Measurements from ENCODE around the gene SLC38A8. TPM values are rescaled to one million over a fixed set of nuclear protein-coding genes. Genes with fewer than 3 reads are reported as not detected.

SLC38A8 gene
- total and polyA plus RNA-seq, 2 donors (not counting 1 experiment from before 2014, with no cell fraction given), result not detected

DNA sequence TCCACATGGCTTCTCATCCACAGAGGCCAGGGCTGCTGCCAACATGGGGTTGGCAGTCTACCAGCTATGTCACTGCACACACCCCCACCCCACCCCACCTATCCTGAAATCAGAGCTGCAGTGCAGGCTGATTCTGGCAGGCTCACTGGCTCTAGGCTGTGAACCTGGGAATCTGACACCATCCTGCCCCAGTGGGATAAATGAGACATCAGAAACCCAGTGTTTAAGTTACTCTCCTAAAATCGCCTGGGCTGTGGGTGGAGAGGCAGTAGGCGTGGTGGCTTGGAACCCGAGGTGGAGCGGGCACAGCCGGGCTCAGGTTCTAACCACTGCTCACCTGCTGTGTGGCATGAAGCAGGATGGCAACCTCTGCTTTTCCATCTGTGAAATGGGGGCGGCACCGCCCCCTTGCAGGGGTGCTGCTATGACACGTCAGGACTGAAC is 5.6 kb downstream of the SLC38A8 start:
- Mint-ChIP-seq H3K4me1 (no peaks in the 10 kb centered on the region), H3K4me3 (no peak overlapping the region), H3K9me3 (ENCODE audit: insufficient read depth) (peaks cover 3% of the 10 kb centered on the region), H3K27ac (no peak overlapping the region), H3K27me3 (peaks cover 18% of the 10 kb centered on the region)
- Histone ChIP-seq H3K4me1 (ENCODE audit: control insufficient read depth in 2 of 2, insufficient read depth in 2 of 2, low read length in 2 of 2) (no peaks in the 10 kb centered on the region), H3K36me3 (replicated peaks in 1 of 2; ENCODE audit: control extremely low read depth in 1 of 2, control insufficient read depth in 1 of 2, extremely low read depth in 1 of 2, insufficient read depth in 2 of 2, low read length in 1 of 2) (no peaks in the 10 kb centered on the region), H2AFZ (ENCODE audit: insufficient read depth, low read depth, low read length, poor library complexity, severe bottlenecking) (no peak overlapping the region), H3K79me2 (ENCODE audit: control insufficient read depth, insufficient read depth, low read length) (no peaks in the 10 kb centered on the region), H3K4me3 (ENCODE audit: control extremely low read depth in 1 of 5, extremely low read depth in 1 of 5, insufficient read depth in 1 of 5, low read depth in 2 of 5, low read length in 4 of 5) (no peak overlapping the region), H3K9ac (ENCODE audit: low read length) (no peak overlapping the region), H3K9me3 (ENCODE audit: control extremely low read depth in 1 of 3, control insufficient read depth in 2 of 3, insufficient read depth in 1 of 3, low read length in 2 of 3) (peaks cover 0 to 11% (median 0%) of the 10 kb centered on the region in 3 donors), H3K27ac (ENCODE audit: low read length in 2 of 2) (no peak overlapping the region), H3K27me3 (replicated peaks in 1 of 4; ENCODE audit: control extremely low read depth in 1 of 4, control insufficient read depth in 3 of 4, insufficient read depth in 4 of 4, low read length in 3 of 4) (peaks cover 0 to 3% (median 0%) of the 10 kb centered on the region in 4 experiments), H3K4me2 (replicated peaks; ENCODE audit: low read depth, low read length, poor library complexity, severe bottlenecking) (no peak overlapping the region), H4K20me1 (ENCODE audit: control insufficient read depth, insufficient read depth, low read length, poor library complexity, severe bottlenecking) (no peaks in the 10 kb centered on the region)
- 82% methylated on average over 8 of the region's 8 CpGs for WGBS (ENCODE audit: insufficient coverage)
- intact Hi-C loops (cut with micrococcal nuclease), result no loop called here
- DNase-seq, result no peak
- TF ChIP-seq EZH2 (IDR thresholded peaks at IDR 0.05; ENCODE audit: borderline replicate concordance, insufficient read depth, low read depth, low read length, poor library complexity, severe bottlenecking), result no peak
- CTCF ChIA-PET, result no interaction called here
- POLR2A ChIA-PET, result no interaction called here
- no peak for ATAC-seq (ENCODE audit: low read depth)

DNA sequence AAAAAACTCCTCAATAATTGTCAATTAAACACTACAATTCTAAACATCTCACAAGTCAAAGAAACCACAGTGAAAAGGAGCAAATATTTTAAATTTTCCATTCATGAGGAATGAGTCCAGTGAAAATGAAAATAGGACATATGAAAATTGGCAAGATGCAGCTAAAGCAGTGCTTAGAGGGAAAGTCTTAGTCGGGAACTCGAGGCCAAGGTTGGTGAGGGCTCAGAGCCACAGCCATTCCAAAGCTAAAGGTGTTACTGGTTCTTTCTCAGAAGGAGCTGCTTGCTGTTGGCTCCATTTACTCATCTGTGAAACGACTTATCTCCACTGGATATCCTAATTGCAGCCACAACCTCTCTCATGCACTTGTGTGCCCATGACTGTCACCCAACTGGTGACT is 6.5 kb downstream of the SLC38A8 start:
- peaks cover 21% of the 10 kb centered on the region for H3K27me3 Mint-ChIP-seq
- intact Hi-C loops (cut with micrococcal nuclease), result no loop called here

More for the DNA sequence above, 6.5 kb downstream of the SLC38A8 start:
- ATAC-seq (ENCODE audit: low read depth), result no peak
- Histone ChIP-seq H3K4me1 (ENCODE audit: control insufficient read depth in 2 of 2, insufficient read depth in 2 of 2, low read length in 2 of 2) (no peaks in the 10 kb centered on the region), H4K20me1 (ENCODE audit: control insufficient read depth, insufficient read depth, low read length, poor library complexity, severe bottlenecking) (no peaks in the 10 kb centered on the region), H3K79me2 (ENCODE audit: control insufficient read depth, insufficient read depth, low read length) (no peaks in the 10 kb centered on the region), H3K27me3 (replicated peaks in 1 of 4; ENCODE audit: control extremely low read depth in 1 of 4, control insufficient read depth in 3 of 4, insufficient read depth in 4 of 4, low read length in 3 of 4) (no peaks in the 10 kb centered on the region), H3K27ac (ENCODE audit: low read length in 2 of 2) (no peak overlapping the region), H3K36me3 (replicated peaks in 1 of 2; ENCODE audit: control extremely low read depth in 1 of 2, control insufficient read depth in 1 of 2, extremely low read depth in 1 of 2, insufficient read depth in 2 of 2, low read length in 1 of 2) (no peaks in the 10 kb centered on the region), H2AFZ (ENCODE audit: insufficient read depth, low read depth, low read length, poor library complexity, severe bottlenecking) (no peak overlapping the region), H3K4me3 (ENCODE audit: control extremely low read depth in 1 of 5, extremely low read depth in 1 of 5, insufficient read depth in 1 of 5, low read depth in 2 of 5, low read length in 4 of 5) (no peak overlapping the region), H3K9me3 (ENCODE audit: control extremely low read depth in 1 of 3, control insufficient read depth in 2 of 3, insufficient read depth in 1 of 3, low read length in 2 of 3) (peaks cover 0 to 11% (median 0%) of the 10 kb centered on the region in 3 donors), H3K4me2 (replicated peaks; ENCODE audit: low read depth, low read length, poor library complexity, severe bottlenecking) (no peak overlapping the region), H3K9ac (ENCODE audit: low read length) (no peak overlapping the region)
- H3K9me3 Mint-ChIP-seq (ENCODE audit: insufficient read depth), result peaks cover 3% of the 10 kb centered on the region
- POLR2A ChIA-PET, result no interaction called here
- no peak for DNase-seq
- no peak overlapping the region for H3K4me3 Mint-ChIP-seq
- WGBS (ENCODE audit: insufficient coverage), result 52% methylated on average over 3 of the region's 3 CpGs
- H3K27ac Mint-ChIP-seq, result no peak overlapping the region
- H3K4me1 Mint-ChIP-seq, result no peaks in the 10 kb centered on the region
- CTCF ChIA-PET, result no interaction called here
- TF ChIP-seq EZH2 (IDR thresholded peaks at IDR 0.05; ENCODE audit: borderline replicate concordance, insufficient read depth, low read depth, low read length, poor library complexity, severe bottlenecking), result no peak
- TF ChIP-seq, protein P1, sequence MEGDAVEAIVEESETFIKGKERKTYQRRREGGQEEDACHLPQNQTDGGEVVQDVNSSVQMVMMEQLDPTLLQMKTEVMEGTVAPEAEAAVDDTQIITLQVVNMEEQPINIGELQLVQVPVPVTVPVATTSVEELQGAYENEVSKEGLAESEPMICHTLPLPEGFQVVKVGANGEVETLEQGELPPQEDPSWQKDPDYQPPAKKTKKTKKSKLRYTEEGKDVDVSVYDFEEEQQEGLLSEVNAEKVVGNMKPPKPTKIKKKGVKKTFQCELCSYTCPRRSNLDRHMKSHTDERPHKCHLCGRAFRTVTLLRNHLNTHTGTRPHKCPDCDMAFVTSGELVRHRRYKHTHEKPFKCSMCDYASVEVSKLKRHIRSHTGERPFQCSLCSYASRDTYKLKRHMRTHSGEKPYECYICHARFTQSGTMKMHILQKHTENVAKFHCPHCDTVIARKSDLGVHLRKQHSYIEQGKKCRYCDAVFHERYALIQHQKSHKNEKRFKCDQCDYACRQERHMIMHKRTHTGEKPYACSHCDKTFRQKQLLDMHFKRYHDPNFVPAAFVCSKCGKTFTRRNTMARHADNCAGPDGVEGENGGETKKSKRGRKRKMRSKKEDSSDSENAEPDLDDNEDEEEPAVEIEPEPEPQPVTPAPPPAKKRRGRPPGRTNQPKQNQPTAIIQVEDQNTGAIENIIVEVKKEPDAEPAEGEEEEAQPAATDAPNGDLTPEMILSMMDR (IDR thresholded peaks at IDR 0.05), result no peak
